Muscle of leg (tissue), 11 donors: Measurements from ENCODE around the gene PITPNM3. TPM values are rescaled to one million over a fixed set of nuclear protein-coding genes. Genes with fewer than 3 reads are reported as not detected.

Experiments
- DNase-seq: peaks from one replicate; pipeline ENCODE4 v3.0.0; 2013
- H3K27ac ChIP-seq: one replicate; pipeline ENCODE4 v1.5.1; 2013; ENCODE audit warnings: mild to moderate bottlenecking, low read length, control low read depth
- H3K27me3 ChIP-seq: one replicate; pipeline ENCODE4 v1.6.1; 2013; ENCODE audit warnings: low read length; ENCODE audit not compliant: control insufficient read depth, insufficient read depth
- H3K36me3 ChIP-seq: one replicate; pipeline ENCODE4 v1.6.1; 2013; ENCODE audit warnings: low read length; ENCODE audit not compliant: control insufficient read depth, insufficient read depth
- H3K4me1 ChIP-seq: one replicate; pipeline ENCODE4 v1.6.1; 2013; ENCODE audit warnings: low read length; ENCODE audit not compliant: control insufficient read depth, insufficient read depth
- H3K4me3 ChIP-seq: one replicate; pipeline ENCODE4 v1.5.1; 2013; ENCODE audit warnings: low read length, control low read depth
- H3K9me3 ChIP-seq: replicated peaks from 2 replicates; pipeline ENCODE4 v1.6.1; 2013; ENCODE audit warnings: low read depth, low read length; ENCODE audit not compliant: control insufficient read depth
- WGBS: methylation state at CpG from one replicate; pipeline ENCODE4 v1.1.5; 2013; ENCODE audit warnings: missing lambda C conversion rate; ENCODE audit not compliant: insufficient coverage; 5-methylcytosine and 5-hydroxymethylcytosine counted together
- polyA plus RNA-seq, 8 donors: library from polyadenylated mRNA; unstranded; fragments of 120-200 nt; gene quantifications; one replicate each; pipeline versions ENCODE4 v1.2.1 to v1.2.3, GENCODE V29; 2013; ENCODE audit warnings: inconsistent platforms in 1 of 8, low replicate concordance in 1 of 8; ENCODE audit not compliant: insufficient read length in 8 of 8, insufficient read depth in 1 of 8
- total RNA-seq: library from RNA; stranded (reverse); fragments of 120-200 nt; gene quantifications from one replicate; pipeline ENCODE4 v1.2.4, GENCODE V29; 2013

Gene PITPNM3
- total and polyA plus RNA-seq, 9 donors = 2.1 to 6.2 (median 4.2) TPM

GRCh38 chr17:6464446-6465041 is 91.8 kb downstream of the PITPNM3 start:
- 85% methylated on average over 11 of the region's 14 CpGs for WGBS
- H3K36me3 ChIP-seq = no peaks in the 10 kb centered on the region
- H3K9me3 ChIP-seq = peaks cover 3% of the 10 kb centered on the region
- H3K27ac ChIP-seq = no peak overlapping the region
- H3K4me1 ChIP-seq = no peaks in the 10 kb centered on the region
- no peak for DNase-seq
- H3K27me3 ChIP-seq = peaks cover 2% of the 10 kb centered on the region
- H3K4me3 ChIP-seq = no peak overlapping the region

GRCh38 chr17:6463616-6464445 is 92.5 kb downstream of the PITPNM3 start:
- H3K4me1 ChIP-seq = no peaks in the 10 kb centered on the region
- no peak overlapping the region for H3K27ac ChIP-seq
- no peaks in the 10 kb centered on the region for H3K36me3 ChIP-seq
- DNase-seq = no peak
- peaks cover 3% of the 10 kb centered on the region for H3K9me3 ChIP-seq
- 86% methylated on average over 23 of the region's 24 CpGs for WGBS
- no peak overlapping the region for H3K4me3 ChIP-seq
- H3K27me3 ChIP-seq = peaks cover 4% of the 10 kb centered on the region

- WGBS = 80% methylated on average over 1 of the region's 2 CpGs
- no peak for DNase-seq
These were observed 93.7 kb downstream of the PITPNM3 start for GRCh38 chr17:6462692-6463091.

GRCh38 chr17:6461792-6462524 is 94.4 kb downstream of the PITPNM3 start:
- Histone ChIP-seq H3K36me3 (no peaks in the 10 kb centered on the region), H3K27ac (no peak overlapping the region), H3K4me1 (no peaks in the 10 kb centered on the region), H3K4me3 (no peak overlapping the region), H3K27me3 (peaks cover 6% of the 10 kb centered on the region), H3K9me3 (no peaks in the 10 kb centered on the region)
- WGBS = 57% methylated on average over 8 of the region's 10 CpGs
- DNase-seq = no peak

More at GRCh38 chr17:6462692-6463091, 93.7 kb downstream of the PITPNM3 start:
- Histone ChIP-seq H3K36me3 (no peaks in the 10 kb centered on the region), H3K27me3 (peaks cover 6% of the 10 kb centered on the region), H3K4me3 (no peak overlapping the region), H3K4me1 (no peaks in the 10 kb centered on the region), H3K9me3 (peaks cover 3% of the 10 kb centered on the region), H3K27ac (no peak overlapping the region)

GRCh38 chr17:6461246-6461645 is 95.1 kb downstream of the PITPNM3 start:
- H3K9me3 ChIP-seq = no peaks in the 10 kb centered on the region
- no peak overlapping the region for H3K27ac ChIP-seq
- no peak overlapping the region for H3K4me3 ChIP-seq
- peaks cover 6% of the 10 kb centered on the region for H3K27me3 ChIP-seq
- H3K4me1 ChIP-seq = no peaks in the 10 kb centered on the region
- no peak for DNase-seq
- H3K36me3 ChIP-seq = no peaks in the 10 kb centered on the region
- WGBS = 94% methylated on average over 10 of the region's 14 CpGs

- Histone ChIP-seq H3K36me3 (no peaks in the 10 kb centered on the region), H3K27me3 (peaks cover 6% of the 10 kb centered on the region), H3K4me1 (no peaks in the 10 kb centered on the region), H3K27ac (no peak overlapping the region), H3K4me3 (no peak overlapping the region), H3K9me3 (no peaks in the 10 kb centered on the region)
- WGBS = 69% methylated on average over 6 of the region's 9 CpGs
- no peak for DNase-seq
These were observed 95.7 kb downstream of the PITPNM3 start for GRCh38 chr17:6460531-6461161.

GRCh38 chr17:6458460-6458950 is 97.8 kb downstream of the PITPNM3 start:
- Histone ChIP-seq H3K4me1 (peaks cover 13% of the 10 kb centered on the region), H3K4me3 (no peak overlapping the region), H3K9me3 (no peaks in the 10 kb centered on the region), H3K36me3 (no peaks in the 10 kb centered on the region), H3K27me3 (peaks cover 12% of the 10 kb centered on the region), H3K27ac (no peak overlapping the region)
- DNase-seq = no peak
- WGBS = 61% methylated on average over 14 of the region's 14 CpGs

GRCh38 chr17:6457688-6458459 is 98.5 kb downstream of the PITPNM3 start:
- Histone ChIP-seq H3K27me3 (peaks cover 12% of the 10 kb centered on the region), H3K9me3 (no peaks in the 10 kb centered on the region), H3K36me3 (no peaks in the 10 kb centered on the region), H3K27ac (no peak overlapping the region), H3K4me1 (peaks cover 13% of the 10 kb centered on the region), H3K4me3 (no peak overlapping the region)
- WGBS = 60% methylated on average over 6 of the region's 10 CpGs
- DNase-seq = no peak

- Histone ChIP-seq H3K4me3 (no peak overlapping the region), H3K36me3 (no peaks in the 10 kb centered on the region), H3K9me3 (no peaks in the 10 kb centered on the region), H3K27me3 (peaks cover 12% of the 10 kb centered on the region), H3K27ac (no peak overlapping the region), H3K4me1 (peaks cover 13% of the 10 kb centered on the region)
- 54% methylated on average over 9 of the region's 14 CpGs for WGBS
- DNase-seq = no peak
These were observed 99.3 kb downstream of the PITPNM3 start for GRCh38 chr17:6456914-6457687.
